K562 (cell line): ENCODE results near the gene SNAPC2. TPM values are rescaled to one million over a fixed set of nuclear protein-coding genes. Genes with fewer than 3 reads are reported as not detected.

Source experiments
- ATAC-seq: fragments of 200-7000 bp; cut with Tn5 transposase; 3 replicates; pipeline ENCODE4 v1.9.1; 2020; ENCODE audit warnings: moderate library complexity
- BruUV-seq: library from RNA; stranded (reverse); fragments of 400-500 nt; replicated peaks from 2 replicates; lab custom pipeline; 2021; lab: Mats Ljungman, UMichigan
- CTCF ChIA-PET: fragments of 300-600 bp; formaldehyde crosslinking; extraction: SDS; loops from one replicate; lab custom pipeline; 2021; ENCODE audit warnings: low intra/inter-chr PET ratio; lab: Yijun Ruan, JAX
- POLR2A ChIA-PET: fragments of 300-600, 350-650 bp; sonication (Branson Sonifier 250); formaldehyde crosslinking; extraction: SDS; loops from one replicate; lab custom pipeline; 2021; ENCODE audit warnings: antibody characterized with exemption, inconsistent platforms; lab: Yijun Ruan, JAX
- DNase-seq, 4 experiments: peaks; one replicate each; pipeline versions ENCODE4 v3.0.0 to v3.0.0-alpha.2; 2011 to 2018; ENCODE audit warnings: low spot score in 3 of 4, mixed read lengths in 3 of 4; ENCODE audit errors: extremely low read depth in 1 of 4
- FAIRE-seq: peaks from 2 replicates; lab custom pipeline; 2011; peaks lifted over from hg19 to GRCh38; lab: Jason Lieb, UNC
- H2AFZ ChIP-seq: 2 replicates; pipeline ENCODE4 v1.6.0; 2011; ENCODE audit warnings: low read depth, low read length, control low read depth, inconsistent platforms
- H3K27ac ChIP-seq: fragments of 200-600 bp; 3 replicates; pipeline ENCODE4 v1.8.0; 2011; ENCODE audit warnings: low read depth, mild to moderate bottlenecking, control low read depth, inconsistent platforms, low read length, moderate library complexity, mixed read lengths; ENCODE audit errors: extremely low read depth
- H3K27me3 ChIP-seq, 2 experiments: fragments of 300-600 bp in 1 of 2; 2 replicates in 1 of 2; 3 replicates in 1 of 2; pipeline versions ENCODE4 v1.6.0 to v1.8.0; 2011; ENCODE audit warnings: inconsistent platforms in 2 of 2, low read length in 2 of 2, mild to moderate bottlenecking in 1 of 2, mixed read lengths in 1 of 2, moderate library complexity in 1 of 2; ENCODE audit not compliant: control insufficient read depth in 2 of 2, insufficient read depth in 2 of 2
- H3K36me3 ChIP-seq: fragments of 300-600 bp; 3 replicates; pipeline ENCODE4 v1.8.0; 2011; ENCODE audit warnings: mild to moderate bottlenecking, low read length, inconsistent platforms; ENCODE audit not compliant: control insufficient read depth, insufficient read depth
- H3K4me1 ChIP-seq, 2 experiments: fragments of 200-600 bp in 1 of 2; replicated peaks in 1 of 2; 2 replicates in 1 of 2; 3 replicates in 1 of 2; pipeline versions ENCODE4 v1.5.1 to v1.8.0; 2011; ENCODE audit warnings: inconsistent platforms in 2 of 2, low read length in 2 of 2, mild to moderate bottlenecking in 1 of 2, mixed read lengths in 1 of 2, moderate library complexity in 1 of 2; ENCODE audit not compliant: control insufficient read depth in 2 of 2, insufficient read depth in 2 of 2
- H3K4me2 ChIP-seq: 2 replicates; pipeline ENCODE4 v1.6.1; 2011; ENCODE audit warnings: low read length, control low read depth, inconsistent platforms, mixed read lengths; ENCODE audit not compliant: insufficient read depth
- H3K4me3 ChIP-seq: fragments of 200-600 bp; sonication (generic), shearing (Covaris generic); 2 replicates; pipeline ENCODE4 v1.5.1; 2016; ENCODE audit warnings: control low read depth, inconsistent platforms
- H3K79me2 ChIP-seq: fragments of 200-600 bp; 3 replicates; pipeline ENCODE4 v1.8.0; 2011; ENCODE audit warnings: low read length, inconsistent platforms; ENCODE audit not compliant: control insufficient read depth, insufficient read depth
- H3K9ac ChIP-seq, 2 experiments: 2 replicates each; pipeline versions ENCODE4 v1.6.0 to v1.6.1; 2011; ENCODE audit warnings: low read depth in 2 of 2, low read length in 2 of 2, control low read depth in 1 of 2, inconsistent platforms in 1 of 2, mild to moderate bottlenecking in 1 of 2, mixed read lengths in 1 of 2; ENCODE audit not compliant: insufficient read depth in 1 of 2
- H3K9me1 ChIP-seq: one replicate; pipeline ENCODE4 v1.6.0; 2011; ENCODE audit warnings: inconsistent platforms, mild to moderate bottlenecking, low read length, moderate library complexity; ENCODE audit not compliant: control insufficient read depth, insufficient read depth
- H3K9me3 ChIP-seq: replicated peaks from 2 replicates; pipeline ENCODE4 v1.5.1; 2011; ENCODE audit warnings: low read depth, low read length, inconsistent platforms; ENCODE audit not compliant: control insufficient read depth, insufficient read depth
- H4K20me1 ChIP-seq: replicated peaks from 2 replicates; pipeline ENCODE4 v1.6.1; 2011; ENCODE audit warnings: low read length, inconsistent platforms, mixed read lengths; ENCODE audit not compliant: control insufficient read depth, insufficient read depth
- POLR2G ChIP-seq: fragments of 200-400 bp; formaldehyde crosslinking; IDR thresholded peaks from 2 replicates; pipeline ENCODE4 v1.6.1; 2017; ENCODE audit warnings: low read depth, mild to moderate bottlenecking, antibody characterized with exemption, low read length, moderate library complexity
- RBFOX2 ChIP-seq: fragments of 200-400 bp; formaldehyde crosslinking; IDR thresholded peaks from 2 replicates; pipeline ENCODE4 v1.6.1; 2017; ENCODE audit warnings: low read depth, mild to moderate bottlenecking, low read length, moderate library complexity
- ZNF79 ChIP-seq: fragments of 250-450 bp; sonication (Bioruptor Pico); IDR thresholded peaks from 2 replicates; pipeline ENCODE4 v1.4.0; 2020; ENCODE audit warnings: low read depth, mild to moderate bottlenecking, moderate library complexity
- WGBS: fragments of 100-300 bp; shearing (Covaris generic); methylation state at CpG from one replicate; pipeline ENCODE4 v1.1.6; 2016; ENCODE audit warnings: low coverage, mixed read lengths; ENCODE audit not compliant: insufficient coverage; ENCODE audit errors: missing lambda C conversion rate; 5-methylcytosine and 5-hydroxymethylcytosine counted together
- in situ Hi-C: fragments of 300-500 bp; cut with MboI; formaldehyde crosslinking; loops from 4 replicates; pipeline ENCODE4 v1.15.0; 2018; ENCODE audit warnings: inconsistent platforms, mixed read lengths
- intact Hi-C: fragments of 100-400 bp; cut with micrococcal nuclease; formaldehyde crosslinking; loops from 2 replicates; pipeline ENCODE4 v1.14.2; 2022
- polyA plus RNA-seq, 8 experiments: library from polyadenylated mRNA; depleted of rRNA in 4 of 8; stranded (reverse) in 5 of 8; unstranded in 3 of 8; fragments of >200 nt; fragmentation: Nextera tagmentation in 2 of 8; fragmentation: Illumina TruSeq in 1 of 8; extraction: Ambion mirVana in 2 of 8; extraction: Trizol in 1 of 8; gene quantifications; 2 replicates each; pipeline versions ENCODE4 v1.2.1 to v1.2.3, GENCODE V29; 2011 to 2014; ENCODE audit warnings: inconsistent platforms in 1 of 8, missing spikeins in 1 of 8
- total RNA-seq, 7 experiments: library from RNA; depleted of rRNA in 6 of 7; stranded (reverse); fragments of >200 nt in 6 of 7; fragmentation: Illumina TruSeq in 2 of 7; extraction: Trizol in 2 of 7; gene quantifications; 2 replicates each; pipeline versions ENCODE4 v1.2.1 to v1.2.3, GENCODE V29; 2011 to 2021; ENCODE audit warnings: low replicate concordance in 1 of 7

Gene SNAPC2
- total and polyA plus RNA-seq, 9 of the 15 experiments (the other 6 are each of a cell fraction or from before 2014, with no cell fraction given), result 0.59 to 45.1 (median 15.3) TPM

- Histone ChIP-seq H3K9me3 (no peaks in the 10 kb centered on the region), H3K27ac (no peak overlapping the region), H3K79me2 (peaks cover 2% of the 10 kb centered on the region; the same call in 1 of the 3 replicates)
- CTCF ChIA-PET, result no interaction called here
- WGBS, result 91% methylated on average over 17 of the region's 36 CpGs
- intact Hi-C loops, result no loop called here
- TF ChIP-seq POLR2G (peak; percentile 44), ZNF79 (CRISPR knock-in tag) (no peak), RBFOX2 (peak; percentile 49; the same call in 1 of the 2 replicates)
- TF ChIP-seq, all 486 proteins: peak for 2
- BruUV-seq, result no TSS peak
- in situ Hi-C loops, result no loop called here
- ATAC-seq (no peak), FAIRE-seq (no peak), DNase-seq (no peak)
- Histone ChIP-seq H3K36me3 (peaks cover 84% of the 10 kb centered on the region; the same call in 2 of the 3 replicates), H3K4me3 (no peak overlapping the region), H3K9ac (no peak overlapping the region), H3K27me3 (no peaks in the 10 kb centered on the region), H4K20me1 (peaks cover 21% of the 10 kb centered on the region), H3K4me1 (peaks cover 7 to 63% of the 10 kb centered on the region in 2 experiments), H2AFZ (no peak overlapping the region), H3K9me1 (no peaks in the 10 kb centered on the region), H3K4me2 (no peak overlapping the region)
- POLR2A ChIA-PET, result interaction anchor here (0.6 to 3.3 kb wide), 3 partner anchors 9 to 338 kb away, joined by 3 to 27 read pairs (median 5); partner anchors contain the start of gene TIMM44
These were observed 11.3 kb downstream of the SNAPC2 start for GRCh38 chr19:7931221-7932061.
